DND-41 (cell line): ENCODE measurements around the gene KY.

Experiments used
- CTCF ChIP-seq: IDR thresholded peaks from 2 replicates; pipeline ENCODE4 v1.5.1; 2012; ENCODE audit warnings: borderline replicate concordance, low read length, moderate library complexity, mild to moderate bottlenecking; ENCODE audit not compliant: poor library complexity, severe bottlenecking; ENCODE audit errors: extremely low read depth
- EZH2 ChIP-seq: IDR thresholded peaks from 3 replicates; pipeline ENCODE4 v1.6.1; 2012; ENCODE audit warnings: borderline replicate concordance, low read depth, mild to moderate bottlenecking, moderate library complexity, low read length, inconsistent platforms; ENCODE audit not compliant: severe bottlenecking

- TF ChIP-seq CTCF (no peak), EZH2 (no peak)
Observed at GRCh38 chr3:134652886-134653630, 2.2 kb upstream of the KY start.
